ENCODE measurements around the gene PHRF1.

PHRF1 gene

GRCh38 chr11:557328-558132 lies 18.7 kb upstream of the PHRF1 start:
- no peak for DNase-seq

DNA sequence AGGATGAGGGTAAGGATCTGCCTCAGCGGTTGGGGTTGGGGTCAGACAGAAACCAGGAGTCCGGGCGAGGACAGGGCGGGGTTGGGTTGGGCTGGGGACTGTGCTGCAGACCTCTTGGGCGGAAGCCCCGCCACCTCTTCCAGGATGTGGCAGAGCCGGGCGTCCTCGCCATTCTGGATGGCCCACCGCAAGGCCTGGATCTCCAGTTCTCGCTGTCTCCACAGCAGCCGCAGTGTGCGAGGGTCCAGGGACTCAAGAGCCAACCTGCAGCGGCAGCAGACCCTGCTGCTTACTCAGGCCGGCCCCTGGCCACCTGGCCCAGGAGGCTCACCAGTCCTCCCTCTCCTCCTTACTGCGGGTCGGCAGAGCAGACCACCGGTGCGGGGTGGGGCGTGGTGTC lies 17.8 kb upstream of the PHRF1 start:
- no peak for DNase-seq

DNA sequence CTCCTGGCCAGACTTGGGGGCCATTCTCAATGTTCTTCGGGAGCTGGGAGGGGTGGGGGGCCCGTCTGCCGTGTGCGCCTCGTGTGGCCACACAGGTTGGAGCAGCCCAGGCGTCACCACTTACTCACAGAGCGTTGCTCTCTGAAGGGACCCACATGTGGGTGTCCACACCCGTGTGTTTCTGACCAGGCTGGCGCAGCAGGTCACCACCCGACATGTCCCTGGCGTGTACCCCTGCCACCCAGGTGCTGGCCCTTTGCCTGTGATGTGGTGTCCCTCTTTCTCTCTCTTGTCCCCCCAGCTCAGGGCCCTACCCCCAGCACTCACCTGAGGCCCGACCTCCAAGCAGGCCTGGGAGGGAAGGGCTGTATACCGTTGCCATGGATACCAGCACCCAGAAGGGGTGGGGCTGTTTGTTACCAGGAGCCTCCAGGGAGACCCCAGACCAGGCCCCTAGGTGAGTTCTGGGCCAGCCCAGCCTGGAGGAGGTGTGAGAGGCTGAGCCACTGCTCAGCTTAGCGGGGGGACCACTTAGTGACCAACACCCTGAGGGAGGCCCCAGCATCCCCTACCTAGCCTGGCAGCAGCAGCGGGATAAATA lies 17.1 kb upstream of the PHRF1 start:
- no peak for DNase-seq

DNA sequence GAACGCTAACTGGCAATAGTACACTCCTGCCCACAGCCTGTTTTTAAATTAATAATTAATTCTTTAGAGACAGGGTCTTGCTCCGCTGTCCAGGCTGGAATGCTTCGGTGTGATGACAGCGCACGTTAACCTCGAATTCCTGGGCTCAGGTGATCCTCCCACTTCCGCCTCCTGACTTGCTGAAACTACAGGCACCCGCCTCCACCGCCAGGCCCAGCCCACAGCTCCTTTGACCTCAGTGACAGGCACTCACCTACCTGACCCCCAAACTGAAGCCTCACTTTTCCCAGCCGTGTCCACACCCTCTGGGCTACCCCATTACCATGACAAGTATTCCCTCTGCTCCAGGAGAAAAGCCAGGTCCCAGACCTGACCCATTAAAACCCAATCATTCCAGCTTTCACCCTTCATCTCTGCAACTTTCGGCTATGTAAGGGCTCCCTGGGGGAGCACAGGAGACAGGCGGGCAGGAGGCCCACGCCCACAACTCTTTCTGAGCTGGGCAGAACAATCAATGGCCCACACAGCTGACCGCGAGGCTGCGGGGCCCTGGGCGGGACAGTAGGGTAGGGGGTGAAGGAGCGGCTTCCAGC lies 16.5 kb upstream of the PHRF1 start:
- DNase-seq: no peak

DNA sequence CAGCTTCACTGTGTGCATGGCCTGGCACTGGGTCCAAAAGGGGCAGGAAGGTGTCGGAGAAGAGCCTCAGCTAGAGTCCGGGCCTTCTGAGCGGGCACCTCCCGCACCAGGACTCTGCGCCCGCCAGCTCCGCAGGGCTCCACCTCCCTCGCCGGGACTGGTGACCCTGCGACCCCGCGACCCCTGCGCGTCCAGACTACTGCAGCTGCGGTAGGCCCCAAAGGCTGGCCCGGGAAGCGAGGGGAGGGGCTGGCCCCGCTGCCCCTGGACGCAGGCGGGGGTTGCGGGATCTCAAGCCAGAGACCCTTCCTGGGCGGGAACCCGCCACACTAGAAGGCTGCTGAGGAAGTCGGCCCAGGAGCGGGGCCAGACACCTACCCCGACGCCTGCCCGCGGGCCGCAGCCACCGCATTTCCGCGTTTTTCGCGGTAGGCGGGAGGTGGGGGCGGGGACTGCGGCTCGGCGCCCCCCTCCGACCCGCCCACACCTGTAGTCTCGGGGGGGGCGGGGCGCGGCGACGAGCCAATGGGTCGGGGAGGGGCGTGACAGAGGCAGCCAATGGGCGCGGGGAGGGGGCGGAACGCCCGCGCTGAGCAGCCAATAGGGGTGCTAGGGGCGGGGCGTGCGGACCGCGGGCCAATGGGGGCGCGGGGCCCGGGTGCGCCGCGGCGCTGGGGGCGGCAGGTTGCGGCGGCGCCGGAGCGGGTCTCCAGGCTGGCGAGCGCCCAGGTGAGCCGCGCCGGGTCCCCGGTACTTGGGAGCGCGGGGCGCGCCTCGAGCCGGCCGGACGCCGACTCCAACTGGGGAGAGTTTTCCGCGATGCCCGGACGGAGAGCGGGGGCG lies 15.7 kb upstream of the PHRF1 start, which contains the start of the genes LMNTD2 and RASSF7:
LMNTD2 (minus strand) TSS at position 434 of the 843 bp plus-strand sequence; CDS start at position 412, 22 bp downstream.
RASSF7 (plus strand) TSS at position 666 of the 843 bp plus-strand sequence. CDS start 799 bp downstream, outside the sequence.
- DNase-seq: peak; percentile 96

GRCh38 chr11:561148-562003 lies 14.9 kb upstream of the PHRF1 start:
- no peak for DNase-seq

DNA sequence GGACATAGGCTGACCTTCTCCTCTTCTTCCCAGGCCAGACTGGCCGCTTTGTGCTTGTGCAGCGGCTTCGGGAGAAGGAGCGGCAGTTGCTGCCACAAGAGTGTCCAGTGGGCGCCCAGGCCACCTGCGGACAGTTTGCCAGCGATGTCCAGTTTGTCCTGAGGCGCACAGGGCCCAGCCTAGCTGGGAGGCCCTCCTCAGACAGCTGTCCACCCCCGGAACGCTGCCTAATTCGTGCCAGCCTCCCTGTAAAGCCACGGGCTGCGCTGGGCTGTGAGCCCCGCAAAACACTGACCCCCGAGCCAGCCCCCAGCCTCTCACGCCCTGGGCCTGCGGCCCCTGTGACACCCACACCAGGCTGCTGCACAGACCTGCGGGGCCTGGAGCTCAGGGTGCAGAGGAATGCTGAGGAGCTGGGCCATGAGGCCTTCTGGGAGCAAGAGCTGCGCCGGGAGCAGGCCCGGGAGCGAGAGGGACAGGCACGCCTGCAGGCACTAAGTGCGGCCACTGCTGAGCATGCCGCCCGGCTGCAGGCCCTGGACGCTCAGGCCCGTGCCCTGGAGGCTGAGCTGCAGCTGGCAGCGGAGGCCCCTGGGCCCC lies 14.1 kb upstream of the PHRF1 start:
- DNase-seq: no peak

DNA sequence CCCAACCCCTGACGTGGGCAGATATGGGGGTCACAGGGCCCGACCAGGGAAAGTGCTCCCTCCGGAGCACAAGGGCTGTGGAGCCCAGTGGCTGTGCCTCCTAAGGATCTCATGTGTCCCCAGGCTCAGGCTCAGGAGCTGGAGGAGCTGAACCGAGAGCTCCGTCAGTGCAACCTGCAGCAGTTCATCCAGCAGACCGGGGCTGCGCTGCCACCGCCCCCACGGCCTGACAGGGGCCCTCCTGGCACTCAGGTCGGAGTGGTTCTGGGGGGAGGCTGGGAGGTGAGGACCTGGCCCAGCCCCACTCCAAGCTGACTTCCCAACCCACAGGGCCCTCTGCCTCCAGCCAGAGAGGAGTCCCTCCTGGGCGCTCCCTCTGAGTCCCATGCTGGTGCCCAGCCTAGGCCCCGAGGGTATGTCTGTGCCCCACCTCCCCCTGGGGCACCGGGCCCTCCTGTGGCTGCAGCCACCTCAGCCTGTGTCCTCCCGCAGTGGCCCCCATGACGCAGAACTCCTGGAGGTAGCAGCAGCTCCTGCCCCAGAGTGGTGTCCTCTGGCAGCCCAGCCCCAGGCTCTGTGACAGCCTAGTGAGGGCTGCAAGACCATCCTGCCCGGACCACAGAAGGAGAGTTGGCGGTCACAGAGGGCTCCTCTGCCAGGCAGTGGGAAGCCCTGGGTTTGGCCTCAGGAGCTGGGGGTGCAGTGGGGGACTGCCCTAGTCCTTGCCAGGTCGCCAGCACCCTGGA lies 13.0 kb upstream of the PHRF1 start:
- no peak for DNase-seq

DNA sequence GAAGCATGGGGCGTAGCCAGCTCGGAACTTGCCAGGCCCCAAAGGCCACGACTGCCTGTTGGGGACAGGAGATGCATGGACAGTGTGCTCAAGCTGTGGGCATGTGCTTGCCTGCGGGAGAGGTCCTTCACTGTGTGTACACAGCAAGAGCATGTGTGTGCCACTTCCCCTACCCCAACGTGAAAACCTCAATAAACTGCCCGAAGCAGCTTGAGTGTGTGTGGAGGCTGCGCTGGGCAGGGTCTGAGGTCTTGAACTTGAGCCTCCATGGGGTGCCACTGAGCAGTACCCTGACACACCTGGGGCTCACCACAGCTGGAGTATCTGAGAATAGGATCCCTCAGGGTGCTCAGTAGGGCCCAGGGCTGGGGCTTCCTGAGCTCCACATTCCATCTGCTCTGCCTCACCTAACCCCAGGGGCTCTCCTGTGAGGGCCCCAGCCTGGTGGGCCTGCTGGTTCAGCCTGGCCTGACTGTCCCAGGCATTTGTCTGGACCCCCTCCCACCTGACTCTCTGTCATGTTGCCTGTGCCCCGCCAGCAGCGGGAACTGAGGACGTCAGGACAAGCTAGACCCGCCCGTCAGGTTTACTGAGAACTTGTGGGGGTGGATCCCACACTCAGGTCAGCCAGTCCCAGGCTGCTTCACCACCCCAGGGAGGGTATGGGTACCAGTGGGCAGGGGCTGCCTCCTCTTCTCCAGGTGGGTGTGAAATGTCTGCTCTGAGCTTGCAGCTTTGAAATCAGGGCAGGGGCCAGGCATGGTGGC lies 12.3 kb upstream of the PHRF1 start:
- no peak for DNase-seq

GRCh38 chr11:565921-566509 lies 10.3 kb upstream of the PHRF1 start:
- no peak for DNase-seq

DNA sequence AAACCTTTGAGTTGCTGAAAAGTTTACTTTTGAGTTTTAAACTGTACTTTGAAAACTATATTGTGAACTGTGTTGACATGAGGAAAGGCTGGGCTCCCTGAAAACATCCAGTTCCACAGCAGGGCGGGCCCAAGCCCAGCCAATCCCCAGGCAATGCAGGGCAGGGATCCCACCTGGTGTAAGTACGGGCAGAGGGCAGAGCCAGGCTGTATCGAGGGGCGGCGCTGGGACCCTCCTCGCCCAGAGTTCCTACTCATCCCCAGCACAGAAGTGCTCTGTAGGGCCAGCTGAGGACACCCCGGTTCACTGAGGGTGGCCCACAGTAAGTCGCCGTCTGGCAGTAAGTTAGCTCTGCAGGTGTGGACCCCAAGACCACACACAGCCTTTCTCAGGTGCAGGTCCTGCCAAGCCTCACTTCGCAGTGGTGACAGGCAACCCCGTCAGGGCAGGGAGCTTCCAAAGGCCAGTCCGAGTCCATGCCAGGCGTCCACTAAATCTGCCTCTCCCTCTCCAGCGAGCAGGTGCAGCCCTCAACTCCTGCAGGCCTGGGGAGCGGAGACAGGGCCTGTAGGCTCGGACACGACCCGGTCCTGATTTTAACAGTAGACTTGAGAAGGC lies 9.2 kb upstream of the PHRF1 start:
- no peak for DNase-seq

GRCh38 chr11:567629-568292 lies 8.5 kb upstream of the PHRF1 start:
- no peak for DNase-seq

- DNase-seq: peak; percentile 86
Measured at GRCh38 chr11:568306-569157, 7.7 kb upstream of the PHRF1 start.

DNA sequence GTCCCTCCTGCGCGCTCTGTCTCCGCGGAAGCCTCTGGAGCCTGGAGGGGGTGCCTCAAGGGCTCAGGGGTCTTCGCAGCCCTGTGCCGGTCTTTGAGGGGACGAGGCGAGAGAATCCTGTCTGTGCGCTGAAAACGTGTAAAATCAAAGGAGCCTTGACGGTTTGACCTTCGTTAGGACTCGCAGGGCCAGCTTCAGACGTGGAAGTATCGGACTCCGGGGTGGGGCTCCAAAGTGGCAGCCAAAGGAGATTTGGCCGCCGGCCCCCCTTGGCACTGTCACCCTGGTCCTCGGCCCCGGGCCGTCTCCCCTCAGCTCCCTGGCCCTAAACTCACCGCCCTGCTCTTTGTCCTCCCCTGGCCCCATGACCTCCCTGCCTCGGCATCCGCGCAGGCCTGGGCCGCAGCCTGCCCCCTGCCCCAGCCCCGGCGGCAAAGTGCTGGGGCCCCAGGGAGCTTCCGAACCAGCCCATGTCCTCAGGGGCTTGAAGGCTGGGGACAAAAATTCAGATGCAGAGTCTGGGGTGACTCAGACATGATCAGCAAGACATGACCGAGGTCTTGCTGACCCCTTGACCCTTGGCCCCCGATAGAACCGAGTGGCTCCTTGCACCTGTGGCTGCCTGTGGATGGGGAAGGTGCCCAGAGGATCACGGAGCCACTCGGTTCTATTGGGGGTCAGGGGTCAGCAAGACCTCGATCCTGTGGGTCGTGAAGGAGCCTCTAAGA lies 6.9 kb upstream of the PHRF1 start:
- no peak for DNase-seq

DNA sequence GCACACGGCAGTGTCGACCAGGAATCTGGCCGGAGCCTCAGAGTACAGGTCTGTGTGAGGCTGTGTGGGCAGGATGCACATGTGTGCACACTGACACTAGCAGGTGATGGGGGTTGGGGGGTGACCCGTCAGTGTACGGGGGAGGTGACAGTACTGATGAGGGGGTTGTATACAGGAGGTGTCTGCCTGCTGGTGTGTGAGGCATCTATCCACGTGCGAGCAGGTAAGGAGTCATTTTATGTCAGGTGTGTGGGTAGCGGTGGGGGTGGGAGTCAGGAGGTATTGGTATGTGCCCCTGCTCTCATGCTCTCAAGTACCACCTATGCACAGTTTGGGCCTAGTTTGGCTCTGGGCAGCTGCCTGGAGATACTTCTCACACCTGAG lies 4.5 kb upstream of the PHRF1 start:
- DNase-seq: no peak

- no peak for DNase-seq
Measured at GRCh38 chr11:573146-573759, 3.0 kb upstream of the PHRF1 start.
